HG03060 (cell line): ENCODE results near the gene TMPRSS13.
"Not testable (repeated sequence)": the region's sequence is repeated elsewhere in the genome, so short reads cannot be mapped to it uniquely, and the experiment has no call there.

Source experiments
- ATAC-seq: cut with Tn5 transposase; IDR thresholded peaks from one replicate; pipeline ENCODE4 v1.9.1; 2021; ENCODE audit warnings: low read depth, moderate number of reproducible peaks; ENCODE audit not compliant: unreplicated experiment

The TMPRSS13 gene

DNA sequence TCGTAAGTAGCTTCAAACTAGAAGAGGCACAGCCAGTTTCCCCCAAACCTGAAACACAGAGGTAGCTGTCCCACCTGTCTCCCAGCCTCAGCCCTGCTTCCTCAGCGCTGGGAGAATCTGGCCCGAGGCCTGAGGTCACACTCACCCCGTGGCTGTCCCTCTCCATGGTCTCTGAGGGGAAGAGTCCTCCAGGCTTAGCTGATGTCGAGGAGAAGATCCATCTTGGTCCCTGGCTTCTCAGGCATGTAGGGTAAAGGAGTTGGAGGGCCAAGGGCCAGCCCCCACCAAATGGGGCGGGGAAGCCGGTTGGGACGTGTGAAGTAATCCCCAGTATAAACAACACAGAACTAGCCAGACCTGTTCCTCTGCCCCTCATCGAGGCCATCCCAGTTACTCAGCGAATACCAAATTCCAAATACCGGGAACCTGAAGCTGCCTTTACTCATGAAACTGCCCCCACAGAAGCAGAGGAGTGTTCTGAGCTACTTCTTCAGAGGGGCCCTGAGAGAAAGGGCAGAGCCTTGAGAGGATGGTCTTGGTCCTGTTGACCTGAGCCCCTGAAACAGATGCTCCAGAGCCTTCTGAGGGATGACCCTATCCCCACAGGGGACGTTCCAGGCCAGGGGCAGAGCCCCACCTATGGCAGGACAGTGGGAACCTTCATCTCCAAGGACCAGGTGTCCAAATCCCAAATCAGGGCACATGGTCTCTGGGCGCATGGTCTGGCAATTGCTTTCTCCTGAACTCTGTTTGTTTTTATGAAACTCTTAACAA, at the start of gene TMPRSS13:
TSS of gene TMPRSS13 (minus strand) at position 261 of the 774 bp plus-strand sequence. CDS start at position 166, 95 bp downstream.
- ATAC-seq = no peak

DNA sequence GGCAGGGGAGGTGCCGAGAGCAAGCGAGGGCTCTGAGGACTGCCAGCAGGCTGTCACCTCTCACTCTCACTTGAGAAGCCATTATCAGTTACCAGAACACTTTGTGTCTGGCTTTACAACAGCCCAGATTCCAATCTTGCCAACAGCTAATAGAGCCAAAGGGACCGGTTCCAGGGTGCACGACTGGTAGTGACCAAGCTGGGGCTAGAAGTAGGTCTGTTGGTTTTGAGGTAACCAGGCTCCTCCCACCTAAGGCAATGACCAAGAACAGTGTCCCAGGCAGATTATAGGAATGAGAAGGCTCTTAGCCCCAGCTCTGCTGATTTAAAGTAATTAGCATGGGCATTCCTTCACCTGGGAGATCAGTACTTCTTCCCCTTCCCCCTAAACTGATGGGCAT, 49.8 kb upstream of the TMPRSS13 start:
- ATAC-seq = no peak

DNA sequence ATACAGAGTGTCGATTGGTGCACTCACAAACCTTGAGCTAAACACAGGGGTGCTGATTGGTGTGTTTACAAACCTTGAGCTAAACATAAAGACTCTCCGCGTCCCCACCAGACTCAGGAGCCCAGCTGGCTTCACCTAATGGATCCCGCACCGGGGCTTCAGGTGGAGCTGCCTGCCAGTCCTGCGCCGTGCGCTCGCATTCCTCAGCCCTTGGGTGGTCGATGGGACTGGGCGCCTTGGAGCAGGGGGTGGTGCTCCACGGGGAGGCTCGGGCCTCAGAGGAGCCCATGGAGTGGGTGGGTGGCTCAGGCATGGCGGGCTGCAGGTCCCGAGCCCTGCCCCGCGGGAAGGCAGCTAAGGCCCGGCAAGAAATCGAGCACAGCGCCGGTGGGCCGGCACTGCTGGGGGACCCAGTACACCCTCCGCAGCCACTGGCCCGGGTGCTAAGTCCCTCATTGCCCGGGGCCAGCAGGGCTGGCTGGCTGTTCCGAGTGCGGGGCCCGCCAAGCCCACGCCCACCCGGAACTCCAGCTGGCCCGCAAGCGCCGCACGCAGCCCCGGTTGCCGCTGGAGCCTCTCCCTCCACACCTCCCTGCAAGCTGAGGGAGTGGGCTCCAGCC, 49.2 kb upstream of the TMPRSS13 start:
- ATAC-seq = not testable (repeated sequence)

DNA sequence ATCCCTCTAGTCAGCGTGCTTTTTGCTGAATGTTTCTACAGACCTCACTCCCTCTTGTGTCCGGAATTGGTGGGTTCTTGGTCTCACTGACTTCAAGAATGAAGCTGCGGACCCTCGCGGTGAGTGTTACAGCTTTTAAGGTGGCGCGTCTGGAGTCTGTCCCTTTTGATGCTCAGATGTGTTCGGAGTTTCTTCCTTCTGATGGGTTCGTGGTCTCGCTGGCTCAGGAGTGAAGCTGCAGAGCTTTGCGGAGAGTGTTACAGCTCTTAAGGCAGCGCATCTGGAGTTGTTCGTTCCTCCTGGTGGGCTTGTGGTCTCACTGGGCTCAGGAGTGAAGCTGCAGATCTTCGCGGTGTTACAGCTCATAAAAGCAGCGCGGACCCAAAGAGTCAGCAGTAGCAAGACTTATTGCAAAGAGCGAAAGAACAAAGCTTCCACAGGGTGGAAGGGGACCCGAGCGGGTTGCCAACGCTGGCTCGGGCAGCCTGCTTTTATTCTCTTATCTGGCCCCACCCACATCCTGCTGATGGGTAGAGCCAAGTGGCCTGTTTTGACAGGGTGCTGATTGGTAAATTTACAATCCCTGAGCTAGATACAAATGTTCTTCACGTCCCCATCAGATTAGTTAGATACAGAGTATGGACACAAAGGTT, 48.5 kb upstream of the TMPRSS13 start:
- not testable (repeated sequence) for ATAC-seq

DNA sequence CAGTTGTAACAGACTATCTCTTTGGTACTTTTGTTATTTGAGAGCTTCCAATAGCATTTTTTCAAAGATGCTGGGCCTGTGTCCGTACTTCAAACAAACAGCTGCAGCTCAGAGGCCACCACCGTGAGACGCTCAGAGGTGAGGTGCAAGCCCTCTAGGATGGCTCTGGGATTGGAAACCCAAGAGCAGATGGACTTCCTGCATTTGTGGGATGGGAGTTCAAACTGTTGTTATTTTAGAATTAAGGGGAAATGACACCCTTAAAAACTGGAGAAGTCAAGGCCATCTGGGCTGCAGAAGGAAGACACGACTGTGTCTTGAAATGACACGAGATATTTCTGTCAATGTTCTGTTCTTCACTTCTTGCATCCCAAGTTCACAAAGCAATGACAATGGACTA, 47.8 kb upstream of the TMPRSS13 start:
- no peak for ATAC-seq

DNA sequence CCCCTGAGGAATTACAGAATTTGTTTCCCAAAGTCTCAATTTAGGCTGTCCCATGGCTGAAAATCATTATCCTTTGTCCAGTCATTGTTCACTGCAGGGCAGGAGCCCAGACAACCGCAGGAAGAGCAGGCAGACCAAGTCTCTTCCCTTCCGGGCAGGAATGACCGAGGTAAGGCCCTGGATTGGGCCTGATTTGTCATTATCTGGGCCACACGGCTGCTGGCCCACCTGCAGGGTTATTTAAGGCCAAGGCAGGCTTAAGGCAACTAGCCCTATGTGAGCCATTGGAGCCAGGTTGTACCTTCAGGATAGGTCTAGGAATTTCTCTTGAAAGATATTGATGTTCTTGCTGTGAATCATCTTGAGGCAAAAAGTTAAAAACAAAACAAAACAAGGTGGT, 47.2 kb upstream of the TMPRSS13 start:
- ATAC-seq = no peak

DNA sequence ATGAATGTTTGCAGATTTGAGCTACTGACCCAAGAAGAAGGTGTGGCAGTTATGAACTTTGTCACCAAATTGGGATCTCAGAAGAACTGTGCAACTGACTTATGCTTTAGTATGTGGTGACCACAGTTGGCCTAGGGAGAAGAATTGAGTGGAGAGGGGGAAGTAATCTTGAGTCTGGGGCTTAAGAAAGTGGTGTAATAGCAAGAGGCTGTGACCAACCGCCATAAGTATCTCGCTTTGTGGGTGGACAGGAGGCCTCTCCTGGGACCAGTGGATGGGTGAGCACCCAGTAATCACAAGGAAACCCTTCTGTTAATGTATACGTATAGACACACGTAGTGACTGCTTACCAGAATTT, 44.3 kb upstream of the TMPRSS13 start:
- ATAC-seq = no peak

DNA sequence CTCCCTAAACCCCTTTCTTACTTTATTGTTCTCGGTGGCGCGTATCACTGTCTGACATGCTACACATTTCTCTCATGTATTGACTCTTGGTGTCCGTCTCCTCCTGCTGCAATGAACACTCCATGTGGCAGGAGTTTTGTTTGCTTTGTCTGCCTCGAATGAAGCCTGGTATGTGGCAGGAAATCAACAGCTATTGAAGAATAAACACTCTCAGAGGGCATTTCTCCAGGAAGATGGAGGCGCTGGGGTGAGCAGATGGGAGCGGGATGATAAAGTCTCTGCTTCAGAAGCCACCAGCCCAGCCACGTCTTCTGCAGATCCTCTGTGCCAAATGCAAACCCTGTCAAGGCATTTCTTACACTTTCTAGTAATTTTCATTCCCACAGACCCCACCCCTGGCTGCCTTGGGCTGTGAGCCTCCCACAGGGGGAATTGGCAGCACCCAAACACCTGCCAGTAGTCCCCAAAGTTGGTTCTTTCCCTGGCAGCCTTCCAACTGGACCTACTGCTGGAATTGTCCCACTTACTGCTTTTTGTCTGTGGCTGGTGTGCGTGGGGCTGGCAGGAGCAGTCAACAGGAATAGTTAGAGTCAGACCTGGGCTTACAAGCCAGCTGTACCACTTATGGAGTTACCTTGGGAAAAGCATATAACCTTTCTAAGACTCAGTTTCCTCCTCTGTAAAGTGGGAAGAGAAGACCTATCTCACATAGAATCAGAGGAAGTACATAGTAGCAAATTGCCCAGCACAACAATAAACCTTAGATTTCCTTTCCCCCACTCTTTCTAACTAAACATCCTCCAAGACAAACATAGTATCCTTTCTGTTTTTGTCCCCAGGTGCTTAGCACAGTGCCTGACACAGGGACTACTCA, 43.7 kb upstream of the TMPRSS13 start:
- ATAC-seq = no peak

DNA sequence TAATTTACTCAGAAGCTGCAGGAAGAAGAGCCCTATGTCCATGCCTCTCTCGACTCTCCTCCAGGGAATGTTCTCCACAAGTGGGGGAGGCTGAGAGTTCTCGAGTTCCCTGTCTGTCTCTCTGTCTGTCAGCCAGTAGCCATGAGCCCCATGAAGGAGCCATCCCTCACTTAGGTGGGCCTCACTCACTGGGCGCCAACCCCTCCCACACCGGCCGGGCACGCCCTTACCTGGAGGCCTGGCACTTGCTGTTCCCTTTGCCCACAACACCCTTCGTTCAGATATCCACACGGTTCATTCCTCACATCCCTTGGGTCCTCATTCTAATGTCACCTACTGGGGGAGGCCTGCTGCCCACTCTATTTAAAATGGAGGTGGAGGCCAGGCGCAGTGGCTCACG, 42.8 kb upstream of the TMPRSS13 start:
- no peak for ATAC-seq

DNA sequence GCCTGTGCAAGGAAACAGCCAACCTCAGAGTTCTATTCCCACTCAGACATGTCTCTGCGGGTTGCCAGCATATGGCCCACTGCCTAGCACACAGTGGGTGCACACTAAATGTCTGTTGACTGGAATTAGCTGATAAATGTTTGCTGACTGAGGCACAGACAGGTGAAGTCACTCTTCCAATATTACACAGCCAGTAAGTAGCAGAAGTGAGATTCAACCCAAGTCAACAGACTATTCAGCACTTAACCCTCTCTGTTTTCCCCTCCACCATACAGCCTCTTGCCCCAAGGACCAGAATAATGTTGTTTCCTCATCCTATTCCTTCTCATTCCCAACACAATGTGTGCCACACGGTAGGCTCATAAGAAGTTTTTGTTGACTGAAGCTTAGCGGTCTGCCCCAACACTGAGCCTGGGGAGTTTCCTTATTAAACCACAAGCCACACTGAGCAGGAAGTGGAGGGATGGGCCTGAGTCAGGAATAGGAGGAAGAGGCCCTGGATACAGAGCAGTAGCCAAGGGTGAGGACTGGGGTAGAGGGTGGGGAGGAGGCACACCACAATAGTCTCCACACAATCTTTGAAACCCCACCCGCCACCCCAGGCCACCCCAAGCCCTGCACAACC, 41.3 kb upstream of the TMPRSS13 start:
- no peak for ATAC-seq

DNA sequence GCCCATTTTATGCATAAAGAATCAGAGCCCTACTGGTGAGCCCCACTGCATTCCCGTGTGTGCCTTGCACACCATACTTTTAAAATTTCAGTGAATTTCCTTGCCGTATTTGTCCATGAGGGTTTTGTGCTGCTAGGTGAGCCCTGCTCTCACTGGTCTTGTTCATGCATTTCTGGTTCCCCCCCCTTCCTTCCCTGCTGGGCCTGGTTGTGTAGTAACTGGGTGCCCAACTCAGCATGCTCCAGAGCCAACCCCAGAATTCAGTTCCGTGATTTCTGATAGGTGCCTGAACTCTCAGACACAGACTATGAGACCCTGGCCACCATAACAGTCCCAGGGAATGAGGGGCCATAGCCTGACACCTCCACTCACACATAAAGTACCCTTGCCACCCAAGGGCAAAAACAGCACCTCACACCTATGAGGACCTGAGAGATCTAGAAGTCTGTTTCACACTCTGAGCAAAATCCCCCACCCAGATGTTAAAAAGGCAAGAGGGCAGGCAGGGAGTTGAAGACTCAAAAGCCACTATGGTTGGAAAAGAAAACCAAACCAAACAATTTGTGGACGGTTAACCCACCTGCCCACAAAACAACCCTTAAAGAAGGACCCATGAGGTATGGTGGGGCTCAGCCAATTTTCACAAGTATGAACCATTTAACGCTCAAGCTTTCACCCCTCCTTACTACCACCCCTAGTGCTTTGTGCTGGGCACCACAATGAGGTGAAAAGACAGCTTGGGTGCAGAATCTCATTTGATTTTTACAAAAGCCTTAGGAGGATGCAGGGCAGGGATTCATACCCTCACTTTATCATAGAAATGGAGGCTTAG, 40.2 kb upstream of the TMPRSS13 start:
- ATAC-seq = no peak

DNA sequence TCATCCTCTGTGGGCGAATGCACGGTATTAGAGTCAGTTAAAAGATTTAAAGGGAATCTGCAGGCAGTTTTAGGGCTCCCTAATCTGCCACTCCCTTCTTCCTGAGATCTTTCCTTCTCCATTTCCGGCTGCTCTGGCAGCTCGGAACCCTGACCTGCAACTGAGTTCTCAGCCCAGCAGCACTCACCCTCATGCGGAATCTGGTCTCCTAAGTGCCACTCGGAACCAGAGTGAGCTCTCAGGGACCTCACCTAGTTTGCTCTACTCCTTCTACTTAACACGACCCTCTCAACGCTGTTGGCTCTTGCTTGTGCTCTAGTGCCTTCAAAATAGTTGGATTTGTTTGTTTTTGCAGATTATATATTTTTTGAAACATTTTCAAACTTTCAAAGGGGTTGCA, 37.7 kb upstream of the TMPRSS13 start:
- no peak for ATAC-seq

DNA sequence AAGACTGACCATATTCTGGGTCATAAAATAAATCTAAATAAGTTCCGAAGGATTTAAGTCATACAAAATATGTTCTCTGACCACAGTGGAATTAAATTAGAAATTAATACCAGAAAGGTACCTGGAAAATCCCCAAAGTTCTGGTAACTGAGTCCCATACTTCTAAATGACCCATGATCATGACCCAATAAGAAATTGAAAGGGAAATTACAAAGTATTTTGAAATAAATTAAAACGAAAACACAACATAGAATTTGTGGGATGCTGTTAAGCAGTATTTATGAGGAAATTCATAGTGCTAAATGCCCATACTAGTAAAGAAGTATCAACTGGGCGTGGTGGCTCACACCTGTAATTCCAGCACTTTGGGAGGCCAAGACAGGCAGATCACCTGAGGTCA, 33.6 kb upstream of the TMPRSS13 start:
- ATAC-seq = no peak

DNA sequence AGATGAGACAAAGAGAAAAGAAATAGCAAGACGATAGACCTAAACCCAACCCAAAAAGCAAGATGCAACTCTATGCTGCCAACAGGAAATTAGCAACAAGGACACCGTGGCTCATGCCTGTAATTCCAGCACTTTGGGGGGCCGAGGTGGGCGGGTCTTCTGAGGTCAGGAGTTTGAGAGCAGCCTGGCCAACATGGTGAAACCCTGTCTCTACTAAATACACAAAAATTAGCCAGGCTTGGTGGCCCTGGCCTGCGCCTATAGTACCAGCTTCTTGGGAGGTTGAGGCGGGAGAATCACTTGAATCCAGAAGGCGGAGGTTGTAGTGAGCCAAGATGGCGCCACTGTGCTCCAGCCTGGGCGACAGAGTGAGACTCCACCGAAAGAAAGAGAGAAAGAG, 32.7 kb upstream of the TMPRSS13 start:
- no peak for ATAC-seq

DNA sequence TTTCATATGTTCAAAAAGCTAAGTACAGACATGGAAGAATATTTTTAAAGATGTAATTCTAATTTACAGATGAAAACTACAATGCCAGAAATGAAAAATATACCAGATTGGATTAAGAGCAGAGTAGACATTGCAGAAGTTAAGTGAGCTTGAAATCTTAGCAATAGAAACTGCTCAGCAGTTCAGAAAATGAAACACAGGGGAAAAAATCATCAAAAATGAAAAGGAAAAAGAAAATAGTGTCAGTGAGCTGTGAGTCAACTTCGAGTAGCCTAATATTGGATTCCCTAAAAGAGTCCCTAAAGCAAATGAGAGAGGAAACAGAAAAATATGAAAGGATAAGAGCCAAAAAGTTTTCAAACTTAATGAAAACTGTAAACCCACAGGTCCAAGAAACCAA, 31.2 kb upstream of the TMPRSS13 start:
- ATAC-seq = no peak

DNA sequence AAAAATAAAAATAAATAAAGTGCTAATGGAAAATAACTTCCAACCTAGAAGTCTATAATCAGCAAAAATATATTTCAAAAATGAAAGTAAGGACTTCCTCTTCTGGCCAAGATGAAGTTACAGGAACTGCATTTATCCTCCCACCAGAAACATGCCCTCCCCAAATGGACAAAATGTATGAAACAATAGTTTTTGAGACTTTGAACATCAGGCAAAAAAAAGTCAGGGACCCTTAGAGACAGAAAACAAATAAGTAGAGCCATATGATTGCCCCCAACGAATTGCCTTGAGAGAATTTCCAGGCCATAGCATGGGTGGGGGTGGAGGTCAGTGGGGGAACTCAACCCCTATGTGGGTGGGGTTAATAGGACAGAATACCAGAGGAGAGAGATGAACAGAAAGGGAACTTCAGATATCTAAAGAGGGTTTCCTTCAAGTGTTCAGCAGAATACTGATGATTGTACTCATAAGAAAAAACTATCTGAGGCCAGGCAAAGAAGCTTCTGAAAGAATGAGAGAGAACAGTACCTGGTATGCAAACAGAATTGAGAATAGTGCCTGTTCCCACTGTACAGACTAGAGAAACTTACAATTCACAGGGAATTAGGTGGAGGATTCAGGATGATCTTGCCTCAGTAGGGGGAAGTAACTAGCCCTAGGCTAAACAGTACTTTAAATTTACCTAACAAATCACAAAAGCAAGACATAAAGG, 30.4 kb upstream of the TMPRSS13 start:
- no peak for ATAC-seq

DNA sequence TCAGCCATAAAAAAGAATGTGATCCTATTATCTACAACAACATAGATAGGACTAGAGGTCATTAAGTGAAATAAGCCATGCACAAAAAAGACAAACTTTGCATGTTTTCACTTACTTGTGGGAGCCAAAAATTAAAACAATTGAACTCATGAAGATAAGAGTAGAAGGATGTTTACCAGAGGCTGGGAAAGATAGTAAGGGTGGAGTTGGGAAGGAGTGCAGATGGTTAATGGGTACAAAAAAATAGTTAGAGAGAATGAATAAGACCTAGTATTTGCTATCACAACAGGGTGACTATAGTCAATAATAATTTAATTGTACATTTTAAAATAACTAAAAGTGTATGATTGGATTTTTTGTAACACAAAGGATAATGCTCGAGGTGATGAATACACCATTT, 29.7 kb upstream of the TMPRSS13 start:
- ATAC-seq = no peak

DNA sequence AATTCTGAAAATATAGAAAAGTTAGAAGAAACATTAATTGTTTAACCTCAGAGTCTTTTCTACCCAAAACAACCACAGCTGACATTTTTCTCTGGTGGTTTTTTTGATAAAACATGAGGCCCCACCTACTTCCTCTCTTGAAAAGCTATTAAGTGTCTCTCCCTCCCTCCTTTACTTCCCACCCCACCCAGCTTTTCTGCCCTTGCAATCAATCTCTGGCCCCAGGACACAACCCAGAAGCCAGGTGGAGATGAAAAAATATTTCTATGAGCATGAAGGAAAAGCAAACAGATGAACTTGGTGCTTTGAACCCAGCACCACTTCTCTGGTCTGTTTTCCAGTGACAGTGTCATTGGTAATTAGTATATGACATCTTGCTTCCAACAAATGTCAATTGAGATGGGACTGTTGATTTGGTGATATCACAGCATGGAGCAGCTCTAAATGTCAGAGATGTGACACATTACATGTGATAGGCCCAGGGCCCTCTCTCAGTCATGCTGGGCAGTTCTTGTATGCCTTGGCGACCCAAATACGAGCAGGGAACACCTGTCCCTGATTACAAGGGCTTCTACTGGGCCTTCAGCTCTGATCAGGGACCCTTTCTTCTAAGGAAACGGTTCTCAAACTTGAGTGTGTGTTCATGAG, 23.9 kb upstream of the TMPRSS13 start:
- no peak for ATAC-seq
